NT2/D1 (cell line): Measurements from ENCODE around the gene ATXN2.
"Not testable (repeated sequence)": the region's sequence is repeated elsewhere in the genome, so short reads cannot be mapped to it uniquely, and the experiment has no call there.

ENCODE experiments used
- DNase-seq: peaks from one replicate; pipeline ENCODE4 v3.0.0-alpha.2; 2011; ENCODE audit warnings: low read depth, low spot score
- H3K27me3 ChIP-seq: 2 replicates; pipeline ENCODE4 v1.6.0; 2011; ENCODE audit warnings: mild to moderate bottlenecking; ENCODE audit not compliant: insufficient read length, insufficient read depth
- H3K36me3 ChIP-seq: 2 replicates; pipeline ENCODE4 v1.6.1; 2011; ENCODE audit warnings: mild to moderate bottlenecking, low read length, mixed read lengths; ENCODE audit not compliant: insufficient read depth, insufficient read length
- H3K4me1 ChIP-seq: 2 replicates; pipeline ENCODE4 v1.5.1; 2011; ENCODE audit not compliant: insufficient read depth, insufficient read length
- H3K4me3 ChIP-seq: 2 replicates; pipeline ENCODE4 v1.5.1; 2011; ENCODE audit warnings: low read depth; ENCODE audit not compliant: insufficient read length
- H3K9ac ChIP-seq: 2 replicates; pipeline ENCODE4 v1.6.0; 2011; ENCODE audit warnings: low read depth; ENCODE audit not compliant: insufficient read length
- H3K9me3 ChIP-seq: 2 replicates; pipeline ENCODE4 v1.5.1; 2011; ENCODE audit warnings: mild to moderate bottlenecking, low read length; ENCODE audit not compliant: insufficient read depth
- SUZ12 ChIP-seq: IDR thresholded peaks from 2 replicates; pipeline ENCODE4 v1.6.1; 2011; ENCODE audit not compliant: insufficient read length, insufficient read depth; ENCODE audit errors: extremely low read depth
- YY1 ChIP-seq: IDR thresholded peaks from 2 replicates; pipeline ENCODE4 v1.6.1; 2011; ENCODE audit not compliant: insufficient read length, insufficient read depth
- ZNF274 ChIP-seq: IDR thresholded peaks from 2 replicates; pipeline ENCODE4 v1.6.1; 2011; ENCODE audit warnings: mild to moderate bottlenecking, low read depth, low read length

Gene ATXN2

GRCh38 chr12:111406474-111407376 is 192.4 kb downstream of the ATXN2 start:
- H3K9me3 ChIP-seq, result no peaks in the 10 kb centered on the region

GRCh38 chr12:111405859-111406473 is 193.1 kb downstream of the ATXN2 start, which contains the start of gene SH2B3:
Gene SH2B3 (plus strand): TSS chr12:111405923. CDS start chr12:111418146, 12,223 bp downstream.
- Histone ChIP-seq H3K9ac (peak within 1 kb of the TSS; percentile 93), H3K4me3 (peak within 1 kb of the TSS; percentile 92), H3K27me3 (no peaks in the 10 kb centered on the region), H3K36me3 (peaks cover 10% of the 10 kb centered on the region), H3K4me1 (peaks cover 28% of the 10 kb centered on the region), H3K9me3 (no peaks in the 10 kb centered on the region)
- TF ChIP-seq YY1 (no peak), SUZ12 (no peak), ZNF274 (no peak)
- DNase-seq, result no peak

More at GRCh38 chr12:111406474-111407376, 192.4 kb downstream of the ATXN2 start:
- Histone ChIP-seq H3K36me3 (peaks cover 10% of the 10 kb centered on the region), H3K27me3 (no peaks in the 10 kb centered on the region), H3K9ac (peak overlapping the region; percentile 93), H3K4me1 (peaks cover 35% of the 10 kb centered on the region), H3K4me3 (peak overlapping the region; percentile 92)
- no peak for DNase-seq
- no peak for TF ChIP-seq YY1
- no peak for TF ChIP-seq SUZ12
- no peak for TF ChIP-seq ZNF274

- H3K4me1 ChIP-seq, result peaks cover 22% of the 10 kb centered on the region
- DNase-seq, result peak; percentile 98
- TF ChIP-seq SUZ12, result no peak
- no peak for TF ChIP-seq YY1
- TF ChIP-seq ZNF274, result no peak
- no peaks in the 10 kb centered on the region for H3K9me3 ChIP-seq
- no peaks in the 10 kb centered on the region for H3K27me3 ChIP-seq
- peak overlapping the region; percentile 43 for H3K9ac ChIP-seq
- H3K36me3 ChIP-seq, result peaks cover 10% of the 10 kb centered on the region
- H3K4me3 ChIP-seq, result peak overlapping the region; percentile 47
Measured at GRCh38 chr12:111405149-111405858, 193.8 kb downstream of the ATXN2 start.

- no peak for TF ChIP-seq YY1
- TF ChIP-seq ZNF274, result no peak
- TF ChIP-seq SUZ12, result no peak
- H3K4me3 ChIP-seq, result peak overlapping the region; percentile 47
- no peaks in the 10 kb centered on the region for H3K9me3 ChIP-seq
- DNase-seq, result peak; percentile 49
- H3K27me3 ChIP-seq, result no peaks in the 10 kb centered on the region
- peaks cover 15% of the 10 kb centered on the region for H3K4me1 ChIP-seq
- H3K36me3 ChIP-seq, result peaks cover 10% of the 10 kb centered on the region
- peak overlapping the region; percentile 43 for H3K9ac ChIP-seq
Measured at GRCh38 chr12:111404362-111405148, 194.6 kb downstream of the ATXN2 start.

GRCh38 chr12:111402490-111402824 is 196.7 kb downstream of the ATXN2 start:
- not testable (repeated sequence) for H3K4me3 ChIP-seq, H3K27me3 ChIP-seq, H3K36me3 ChIP-seq, DNase-seq, H3K9me3 ChIP-seq, H3K9ac ChIP-seq
- H3K4me1 ChIP-seq, result peaks cover 12% of the 10 kb centered on the region
